GM12878 (cell line): Measurements from ENCODE around the gene NPAS3. TPM values are rescaled to one million over a fixed set of nuclear protein-coding genes. Genes with fewer than 3 reads are reported as not detected.

ENCODE experiments used
- ATAC-seq: fragments of 200-7000 bp; cut with Tn5 transposase; 3 replicates; pipeline ENCODE4 v1.9.1; 2020; ENCODE audit warnings: mild to moderate bottlenecking, moderate library complexity
- BruUV-seq: library from RNA; stranded (reverse); fragments of 400-500 nt; replicated peaks from 2 replicates; lab custom pipeline; 2021; lab: Mats Ljungman, UMichigan
- CTCF ChIA-PET: fragments of 300-600 bp; sonication (Branson Sonifier 250); formaldehyde crosslinking; extraction: SDS; loops from one replicate; lab custom pipeline; 2021; ENCODE audit warnings: inconsistent platforms; lab: Yijun Ruan, JAX
- POLR2A ChIA-PET: fragments of 350-600 bp; formaldehyde crosslinking; extraction: SDS; loops from one replicate; lab custom pipeline; 2021; ENCODE audit warnings: inconsistent platforms; lab: Charles Lee
- RAD21 ChIA-PET: fragments of 300-600 bp; sonication (Branson Sonifier 250); formaldehyde crosslinking; loops from one replicate; lab custom pipeline; 2023; ENCODE audit warnings: antibody characterized with exemption; ENCODE audit not compliant: unreplicated experiment; lab: Charles Lee
- SMC1A ChIA-PET: fragments of 300-600 bp; sonication (Branson Sonifier 250); formaldehyde crosslinking; loops from one replicate; lab custom pipeline; 2023; ENCODE audit not compliant: unreplicated experiment, uncharacterized antibody; lab: Charles Lee
- DNase-seq: peaks from one replicate; pipeline ENCODE4 v3.0.0-alpha.2; 2011; ENCODE audit warnings: low read depth, low spot score
- FAIRE-seq: peaks from 3 replicates; lab custom pipeline; 2011; peaks lifted over from hg19 to GRCh38; lab: Jason Lieb, UNC
- H2AFZ ChIP-seq: 2 replicates; pipeline ENCODE4 v1.6.0; 2011; ENCODE audit warnings: low read depth, low read length, control low read depth; ENCODE audit not compliant: control insufficient read depth
- H3K27ac ChIP-seq: 2 replicates; pipeline ENCODE4 v1.5.1; 2011; ENCODE audit warnings: control low read depth; ENCODE audit not compliant: control insufficient read depth, insufficient read depth
- H3K27me3 ChIP-seq, 2 experiments: replicated peaks in 1 of 2; 2 replicates each; pipeline versions ENCODE4 v1.6.0 to v1.6.1; 2011; ENCODE audit warnings: low read length in 1 of 2; ENCODE audit not compliant: control insufficient read depth in 2 of 2, insufficient read depth in 2 of 2
- H3K36me3 ChIP-seq, 2 experiments: 2 replicates each; pipeline ENCODE4 v1.5.1; 2011; ENCODE audit warnings: low read length in 1 of 2; ENCODE audit not compliant: control insufficient read depth in 2 of 2, insufficient read depth in 2 of 2
- H3K4me1 ChIP-seq: 2 replicates; pipeline ENCODE4 v1.6.1; 2011; ENCODE audit warnings: mild to moderate bottlenecking, low read length, moderate library complexity, mixed read lengths; ENCODE audit not compliant: control insufficient read depth, insufficient read depth
- H3K4me2 ChIP-seq: 2 replicates; pipeline ENCODE4 v1.6.0; 2011; ENCODE audit warnings: control low read depth; ENCODE audit not compliant: control insufficient read depth, insufficient read depth
- H3K4me3 ChIP-seq: fragments of 200-600 bp; sonication (generic); 2 replicates; pipeline ENCODE4 v1.5.1; 2016
- H3K79me2 ChIP-seq: 2 replicates; pipeline ENCODE4 v1.6.0; 2011; ENCODE audit warnings: low read length; ENCODE audit not compliant: control insufficient read depth, insufficient read depth
- H3K9ac ChIP-seq: 2 replicates; pipeline ENCODE4 v1.8.0; 2011; ENCODE audit warnings: low read length, control low read depth, mixed read lengths; ENCODE audit not compliant: control insufficient read depth, insufficient read depth
- H3K9me3 ChIP-seq: replicated peaks from 3 replicates; pipeline ENCODE4 v1.5.1; 2011; ENCODE audit warnings: mild to moderate bottlenecking, low read length; ENCODE audit not compliant: control insufficient read depth, insufficient read depth
- H4K20me1 ChIP-seq: 2 replicates; pipeline ENCODE4 v1.6.0; 2011; ENCODE audit not compliant: control insufficient read depth, insufficient read depth
- ATF3 ChIP-seq: IDR thresholded peaks from 2 replicates; pipeline ENCODE4 v1.6.1; 2011; ENCODE audit warnings: low read depth, mild to moderate bottlenecking, low read length, moderate library complexity, borderline replicate concordance; ENCODE audit errors: extremely low read depth
- BHLHE40 ChIP-seq, 2 experiments: fragments of 450-650 bp in 1 of 2; IDR thresholded peaks; 2 replicates each; pipeline ENCODE4 v1.6.1; 2011 to 2017; ENCODE audit warnings: low read depth in 2 of 2, borderline replicate concordance in 1 of 2, improper control_type of control experiment in 1 of 2, low read length in 1 of 2, mild to moderate bottlenecking in 1 of 2
- CEBPB ChIP-seq, 2 experiments: fragments of 150-350 bp in 1 of 2; IDR thresholded peaks; 2 replicates each; pipeline ENCODE4 v1.6.1; 2012 to 2014; ENCODE audit warnings: low read depth in 2 of 2, low read length in 2 of 2, borderline replicate concordance in 1 of 2, inconsistent platforms in 1 of 2
- DPF2 ChIP-seq: fragments of 450-650 bp; IDR thresholded peaks from 2 replicates; pipeline ENCODE4 v1.6.1; 2017; ENCODE audit warnings: mild to moderate bottlenecking
- HSF1 ChIP-seq: fragments of 150-350 bp; IDR thresholded peaks from 2 replicates; pipeline ENCODE4 v1.6.1; 2014; ENCODE audit warnings: mild to moderate bottlenecking, low read depth, low read length
- NFIC ChIP-seq: IDR thresholded peaks from 2 replicates; pipeline ENCODE4 v1.6.1; 2012; ENCODE audit warnings: low read depth, mild to moderate bottlenecking, inconsistent platforms, low read length, moderate library complexity
- RAD51 ChIP-seq: fragments of 450-650 bp; IDR thresholded peaks from 2 replicates; pipeline ENCODE4 v1.6.1; 2016; ENCODE audit warnings: moderate library complexity, mild to moderate bottlenecking, inconsistent platforms
- SMARCA5 ChIP-seq: fragments of 450-650 bp; IDR thresholded peaks from 2 replicates; pipeline ENCODE4 v1.6.1; 2017; ENCODE audit warnings: mild to moderate bottlenecking
- SMC3 ChIP-seq: IDR thresholded peaks from 2 replicates; pipeline ENCODE4 v1.6.1; 2011; ENCODE audit warnings: low read length, improper control_type of control experiment, borderline replicate concordance
- ZNF217 ChIP-seq: fragments of 450-650 bp; IDR thresholded peaks from 2 replicates; pipeline ENCODE4 v1.6.1; 2017; ENCODE audit warnings: antibody characterized with exemption, mild to moderate bottlenecking
- WGBS: methylation state at CpG from one replicate; pipeline ENCODE4 v1.1.6; 2016; ENCODE audit warnings: low lambda C conversion rate; ENCODE audit not compliant: insufficient replicate concordance, insufficient coverage; ENCODE audit errors: missing lambda C conversion rate; 5-methylcytosine and 5-hydroxymethylcytosine counted together
- in situ Hi-C: fragments of 300-500 bp; cut with MboI; formaldehyde crosslinking; loops from 9 replicates; pipeline ENCODE4 v1.14.3; 2018; ENCODE audit warnings: mixed read lengths
- intact Hi-C: fragments of 100-400 bp; cut with micrococcal nuclease; formaldehyde crosslinking; loops from one replicate; pipeline ENCODE4 v1.14.2; 2022; ENCODE audit not compliant: unreplicated experiment
- polyA plus RNA-seq, 11 experiments: library from polyadenylated mRNA; depleted of rRNA in 4 of 11; unstranded in 6 of 11; stranded (reverse) in 5 of 11; fragments of >200 nt; fragmentation: Nextera tagmentation in 4 of 11; fragmentation: Illumina TruSeq in 1 of 11; extraction: Ambion mirVana in 4 of 11; extraction: Trizol in 1 of 11; gene quantifications; 1 replicate in 1 of 11; 2 replicates in 10 of 11; pipeline versions ENCODE4 v1.2.1 to v1.2.3, GENCODE V29; 2011 to 2016; ENCODE audit warnings: inconsistent platforms in 2 of 11, missing spikeins in 2 of 11, low read depth in 1 of 11
- total RNA-seq, 4 experiments: library from RNA; depleted of rRNA in 3 of 4; stranded (reverse); fragments of >200 nt in 3 of 4; fragmentation: Illumina TruSeq in 1 of 4; extraction: Trizol in 1 of 4; gene quantifications; 2 replicates each; pipeline versions ENCODE4 v1.2.1 to v1.2.3, GENCODE V29; 2013 to 2021

Gene NPAS3
- total and polyA plus RNA-seq, 10 of the 15 experiments (the other 5 are each of a cell fraction or from before 2014, with no cell fraction given), result under 0.01 to 2.7 (median 0.03) TPM; not detected in 6

- DNase-seq (no peak), ATAC-seq (no peak), FAIRE-seq (no peak)
- 38% methylated on average over 6 of the region's 6 CpGs for WGBS
- in situ Hi-C loops (no loop called here), intact Hi-C loops (no loop called here)
- BruUV-seq, result no TSS peak
- CTCF ChIA-PET, result no interaction called here
- H3K27me3 ChIP-seq, result no peaks in the 10 kb centered on the region
- no peak overlapping the region for H3K9ac ChIP-seq
- H3K27ac ChIP-seq, result no peak overlapping the region
- SMC1A ChIA-PET, result no interaction called here
- POLR2A ChIA-PET, result no interaction called here
- H3K4me1 ChIP-seq, result no peaks in the 10 kb centered on the region
- H2AFZ ChIP-seq, result no peak overlapping the region
- no peaks in the 10 kb centered on the region for H4K20me1 ChIP-seq
- TF ChIP-seq RAD51 (no peak), DPF2 (no peak), ATF3 (no peak), CEBPB (IDR thresholded peaks at IDR 0.05; ENCODE audit: borderline replicate concordance in 1 of 2, low read depth in 2 of 2, low read length in 2 of 2) (no peak), SMC3 (no peak), SMARCA5 (no peak), HSF1 (no peak), NFIC (no peak), BHLHE40 (IDR thresholded peaks at IDR 0.05; ENCODE audit: borderline replicate concordance in 1 of 2, low read depth in 2 of 2, low read length in 1 of 2) (no peak), ZNF217 (no peak)
- H3K9me3 ChIP-seq, result no peaks in the 10 kb centered on the region
- RAD21 ChIA-PET, result no interaction called here
- no peak overlapping the region for H3K4me3 ChIP-seq
- H3K4me2 ChIP-seq, result no peak overlapping the region
- H3K36me3 ChIP-seq, result no peaks in the 10 kb centered on the region
- H3K79me2 ChIP-seq, result no peaks in the 10 kb centered on the region
Observed at GRCh38 chr14:33332497-33332896, 393.8 kb downstream of the NPAS3 start.
